Renal cortex interstitium (tissue), 11 donors: ENCODE measurements around the gene METTL9. TPM values are rescaled to one million over a fixed set of nuclear protein-coding genes. Genes with fewer than 3 reads are reported as not detected.
"Not testable (repeated sequence)": the region's sequence is repeated elsewhere in the genome, so short reads cannot be mapped to it uniquely, and the experiment has no call there.

Experiments used
- DNase-seq, 11 donors: peaks; one replicate each; pipeline ENCODE4 v3.0.0-alpha.2; 2013; ENCODE audit warnings: low read depth in 9 of 11, low spot score in 4 of 11; ENCODE audit errors: extremely low read depth in 1 of 11
- polyA plus RNA-seq, 3 donors: library from polyadenylated mRNA; unstranded; fragments of 120-200 nt; gene quantifications; one replicate each; pipeline ENCODE4 v1.2.1, GENCODE V29; 2013; ENCODE audit not compliant: insufficient read length in 3 of 3

METTL9 gene
- polyA plus RNA-seq, 3 donors, result 244 to 275 (median 249) TPM

- DNase-seq, result no peak
Measured at GRCh38 chr16:21565861-21566669, 33.3 kb upstream of the METTL9 start.

- DNase-seq, result no peak
Measured at GRCh38 chr16:21566891-21567414, 32.4 kb upstream of the METTL9 start.

GRCh38 chr16:21567496-21567895 is 31.9 kb upstream of the METTL9 start:
- not testable (repeated sequence) for DNase-seq

GRCh38 chr16:21568502-21569189 is 30.7 kb upstream of the METTL9 start:
- DNase-seq, result no peak

GRCh38 chr16:21570676-21571017 is 28.7 kb upstream of the METTL9 start:
- no peak for DNase-seq

GRCh38 chr16:21573506-21573905 is 25.9 kb upstream of the METTL9 start:
- not testable (repeated sequence) for DNase-seq

- no peak for DNase-seq
Measured at GRCh38 chr16:21574372-21574771, 25.0 kb upstream of the METTL9 start.

- not testable (repeated sequence) for DNase-seq
Measured at GRCh38 chr16:21576323-21576722, 23.1 kb upstream of the METTL9 start.

GRCh38 chr16:21577487-21577886 is 21.9 kb upstream of the METTL9 start:
- DNase-seq, result not testable (repeated sequence)

GRCh38 chr16:21578311-21578710 is 21.1 kb upstream of the METTL9 start:
- DNase-seq, result not testable (repeated sequence)

- DNase-seq, result not testable (repeated sequence)
Measured at GRCh38 chr16:21580131-21580530, 19.2 kb upstream of the METTL9 start.

GRCh38 chr16:21580807-21581206 is 18.6 kb upstream of the METTL9 start:
- no peak for DNase-seq

GRCh38 chr16:21584817-21585216 is 14.6 kb upstream of the METTL9 start:
- DNase-seq, result no peak

- not testable (repeated sequence) for DNase-seq
Measured at GRCh38 chr16:21588593-21588992, 10.8 kb upstream of the METTL9 start.

GRCh38 chr16:21589551-21589950 is 9.8 kb upstream of the METTL9 start:
- DNase-seq, result no peak

- DNase-seq, result no peak
Measured at GRCh38 chr16:21590287-21590686, 9.1 kb upstream of the METTL9 start.

- DNase-seq, result no peak
Measured at GRCh38 chr16:21590796-21591195, 8.6 kb upstream of the METTL9 start.

GRCh38 chr16:21592191-21592590 is 7.2 kb upstream of the METTL9 start:
- no peak for DNase-seq

- DNase-seq, result no peak
Measured at GRCh38 chr16:21593530-21594289, 5.7 kb upstream of the METTL9 start.
